Measurements from ENCODE around the gene DIPK1A. TPM values are rescaled to one million over a fixed set of nuclear protein-coding genes. Genes with fewer than 3 reads are reported as not detected.
"Not testable (repeated sequence)": the region's sequence is repeated elsewhere in the genome, so short reads cannot be mapped to it uniquely, and the experiment has no call there.

DIPK1A gene
- total and polyA plus RNA-seq, 3 donors from 2014 or later = 14.7 to 25.4 (median 21.4) TPM

- Histone ChIP-seq H3K27me3 (no peaks in the 10 kb centered on the region), H3K27ac (no peak overlapping the region), H3K36me3 (ENCODE audit: low read depth, missing control alignments) (no peaks in the 10 kb centered on the region), H3K9me3 (no peaks in the 10 kb centered on the region), H3K4me3 (no peak overlapping the region), H3K4me1 (no peaks in the 10 kb centered on the region)
- 100% methylated on average over 1 of the region's 1 CpG for WGBS, 2 donors
- DNase-seq = no peak
- intact Hi-C loops (cut with DNase I; ENCODE audit: low total_unique reads) = no loop called here
- no peak for TF ChIP-seq POLR2A (IDR thresholded peaks at IDR 0.05)
- TF ChIP-seq CTCF (IDR thresholded peaks at IDR 0.05) = no peak
Observed at GRCh38 chr1:92901126-92901525, 60.1 kb downstream of the DIPK1A start.

GRCh38 chr1:92900539-92900938 lies 60.7 kb downstream of the DIPK1A start:
- no peaks in the 10 kb centered on the region for H3K4me1 ChIP-seq
- H3K4me3 ChIP-seq = no peak overlapping the region
- no peak overlapping the region for H3K27ac ChIP-seq
- H3K9me3 ChIP-seq = no peaks in the 10 kb centered on the region
- no peaks in the 10 kb centered on the region for H3K36me3 ChIP-seq (ENCODE audit: low read depth, missing control alignments)
- no peak for DNase-seq
- intact Hi-C loops (cut with DNase I; ENCODE audit: low total_unique reads) = no loop called here
- no peak for TF ChIP-seq CTCF (IDR thresholded peaks at IDR 0.05)
- no peak for TF ChIP-seq POLR2A (IDR thresholded peaks at IDR 0.05)
- no peaks in the 10 kb centered on the region for H3K27me3 ChIP-seq

GRCh38 chr1:92899780-92900179 lies 61.5 kb downstream of the DIPK1A start:
- no peaks in the 10 kb centered on the region for H3K36me3 ChIP-seq (ENCODE audit: low read depth, missing control alignments)
- intact Hi-C loops (cut with DNase I; ENCODE audit: low total_unique reads) = no loop called here
- no peak overlapping the region for H3K27ac ChIP-seq
- no peaks in the 10 kb centered on the region for H3K9me3 ChIP-seq
- no peaks in the 10 kb centered on the region for H3K27me3 ChIP-seq
- no peak overlapping the region for H3K4me3 ChIP-seq
- TF ChIP-seq POLR2A (IDR thresholded peaks at IDR 0.05) (no peak), CTCF (IDR thresholded peaks at IDR 0.05) (no peak)
- no peak for DNase-seq
- H3K4me1 ChIP-seq = no peaks in the 10 kb centered on the region

GRCh38 chr1:92898053-92898452 lies 63.2 kb downstream of the DIPK1A start:
- intact Hi-C loops (cut with DNase I; ENCODE audit: low total_unique reads); H3K27me3 ChIP-seq; H3K4me1 ChIP-seq; H3K9me3 ChIP-seq; H3K27ac ChIP-seq; DNase-seq; H3K4me3 ChIP-seq; H3K36me3 ChIP-seq (ENCODE audit: low read depth, missing control alignments): not testable (repeated sequence)
- 91 to 97% methylated on average over 2 of the region's 2 CpGs for WGBS, 2 donors

GRCh38 chr1:92887465-92887864 lies 73.8 kb downstream of the DIPK1A start:
- no peak for DNase-seq
- no peak for TF ChIP-seq POLR2A (IDR thresholded peaks at IDR 0.05)
- TF ChIP-seq CTCF (IDR thresholded peaks at IDR 0.05) = no peak
- 93 to 96% methylated on average over 2 of the region's 2 CpGs for WGBS, 2 donors

More at GRCh38 chr1:92887465-92887864, 73.8 kb downstream of the DIPK1A start:
- Histone ChIP-seq H3K36me3 (ENCODE audit: low read depth, missing control alignments) (no peaks in the 10 kb centered on the region), H3K4me1 (no peaks in the 10 kb centered on the region), H3K4me3 (no peak overlapping the region), H3K9me3 (no peaks in the 10 kb centered on the region), H3K27me3 (no peaks in the 10 kb centered on the region), H3K27ac (no peak overlapping the region)
- intact Hi-C loops (cut with DNase I; ENCODE audit: low total_unique reads) = no loop called here
